ENCODE data around the gene ZNF594. TPM values are rescaled to one million over a fixed set of nuclear protein-coding genes. Genes with fewer than 3 reads are reported as not detected.
"Not testable (repeated sequence)": the region's sequence is repeated elsewhere in the genome, so short reads cannot be mapped to it uniquely, and the experiment has no call there.

ZNF594 gene
- total and polyA plus RNA-seq, 3 experiments from 2014 or later = 1.2 to 14.9 (median 11.7) TPM

DNA sequence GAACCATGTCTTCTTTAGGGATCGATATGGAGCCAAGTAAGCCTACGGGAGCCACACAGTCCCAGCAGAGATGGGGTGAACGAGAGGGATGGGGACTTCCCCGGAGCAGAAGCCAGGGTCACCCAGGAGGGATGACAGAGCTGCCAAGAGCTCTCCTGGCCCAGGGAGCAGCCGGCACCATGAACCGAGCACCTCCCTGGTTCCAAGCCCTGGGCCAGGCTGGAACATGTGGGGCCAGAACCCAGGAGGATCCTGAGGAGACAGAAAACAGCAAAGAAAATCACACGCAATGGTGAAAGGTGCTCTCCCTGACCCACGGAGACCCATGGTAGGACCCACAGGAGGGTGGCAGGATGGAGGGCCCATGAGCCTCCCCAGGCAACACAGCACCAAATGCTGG lies 57.7 kb downstream of the ZNF594 start:
- H3K4me3 Mint-ChIP-seq; H3K9me3 Mint-ChIP-seq; H3K27ac Mint-ChIP-seq; H3K27me3 Mint-ChIP-seq; H3K4me1 ChIP-seq (ENCODE audit: insufficient read depth, low read length); DNase-seq; H3K36me3 ChIP-seq (ENCODE audit: insufficient read depth, low read length); H3K36me3 Mint-ChIP-seq; H3K9me3 ChIP-seq (ENCODE audit: low read length); H3K27ac ChIP-seq (ENCODE audit: low read depth, low read length); H3K4me3 ChIP-seq (ENCODE audit: low read length); H3K4me1 Mint-ChIP-seq; POLR2A ChIA-PET; CTCF ChIA-PET; H3K27me3 ChIP-seq (ENCODE audit: insufficient read depth, low read length, poor library complexity, severe bottlenecking): not testable (repeated sequence)

DNA sequence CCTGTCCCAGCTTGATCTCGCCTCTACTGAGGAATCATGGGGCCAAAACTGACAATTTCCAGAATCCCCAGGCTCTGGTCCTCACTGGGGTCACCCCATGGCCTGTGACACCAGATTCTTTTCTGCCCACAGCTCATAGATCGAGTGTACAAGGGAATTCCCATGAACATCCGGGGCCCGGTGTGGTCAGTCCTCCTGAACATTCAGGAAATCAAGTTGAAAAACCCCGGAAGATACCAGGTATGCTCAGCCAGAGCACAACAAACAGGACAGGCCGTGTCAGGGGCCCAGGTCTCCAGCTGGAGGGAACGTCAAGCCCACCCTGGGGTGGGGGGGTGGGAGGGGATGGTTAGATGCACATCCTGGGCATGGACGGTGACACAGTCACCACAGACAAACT lies 58.4 kb downstream of the ZNF594 start:
- ChIA-PET POLR2A (no interaction called here), CTCF (no interaction called here)
- no peak for DNase-seq
- Mint-ChIP-seq H3K27me3 (peaks cover 0 to 3% of the 10 kb centered on the region in 2 donors), H3K4me1 (no peaks in the 10 kb centered on the region), H3K9me3 (no peaks in the 10 kb centered on the region), H3K27ac (no peak overlapping the region), H3K36me3 (no peaks in the 10 kb centered on the region), H3K4me3 (no peak overlapping the region)
- H3K4me1 ChIP-seq (ENCODE audit: insufficient read depth, low read length) = no peaks in the 10 kb centered on the region
- H3K27ac ChIP-seq (ENCODE audit: low read depth, low read length) = no peak overlapping the region
- H3K9me3 ChIP-seq (ENCODE audit: low read length) = no peaks in the 10 kb centered on the region
- H3K4me3 ChIP-seq (ENCODE audit: low read length) = no peak overlapping the region
- no peaks in the 10 kb centered on the region for H3K36me3 ChIP-seq (ENCODE audit: insufficient read depth, low read length)
- H3K27me3 ChIP-seq (ENCODE audit: insufficient read depth, low read length, poor library complexity, severe bottlenecking) = no peaks in the 10 kb centered on the region

DNA sequence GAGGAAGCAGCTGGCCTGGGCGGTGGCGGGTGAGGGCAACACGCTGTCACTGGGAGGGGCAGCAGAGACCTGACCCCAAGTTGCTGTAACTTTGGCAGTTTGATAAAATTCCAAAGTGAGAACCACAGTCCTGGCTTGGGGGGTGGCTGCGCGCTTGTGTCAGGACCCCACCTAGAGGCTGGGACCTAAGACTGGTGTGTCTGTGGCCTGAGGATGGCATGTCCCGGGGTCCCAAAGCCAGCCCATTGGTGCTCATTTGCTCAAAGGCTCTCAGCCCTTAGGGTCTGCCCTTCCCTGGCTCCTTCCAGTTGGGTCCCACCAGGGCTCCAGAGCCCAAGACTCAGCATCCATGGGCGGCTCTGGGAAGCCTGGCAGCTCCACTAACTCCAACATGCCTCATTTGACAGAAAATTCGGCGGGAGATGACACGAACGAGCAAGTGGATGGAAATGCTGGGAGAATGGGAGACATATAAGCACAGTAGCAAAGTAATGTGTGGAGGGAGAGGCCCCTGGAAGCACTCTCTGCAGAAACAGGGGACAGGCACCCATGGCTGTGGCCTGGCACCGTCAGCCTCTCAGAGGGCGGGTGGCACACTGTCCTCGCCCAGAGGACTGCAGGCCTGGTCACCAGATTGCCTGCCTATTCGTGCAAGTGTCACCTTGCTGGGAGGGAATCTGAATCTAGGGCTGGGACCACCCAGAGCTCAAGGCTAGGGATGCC lies 59.0 kb downstream of the ZNF594 start:
- POLR2A ChIA-PET; H3K4me1 Mint-ChIP-seq; H3K4me1 ChIP-seq (ENCODE audit: insufficient read depth, low read length); H3K27ac ChIP-seq (ENCODE audit: low read depth, low read length); H3K9me3 Mint-ChIP-seq; H3K4me3 ChIP-seq (ENCODE audit: low read length); CTCF ChIA-PET; H3K27me3 Mint-ChIP-seq; H3K9me3 ChIP-seq (ENCODE audit: low read length); H3K36me3 ChIP-seq (ENCODE audit: insufficient read depth, low read length); H3K36me3 Mint-ChIP-seq; H3K4me3 Mint-ChIP-seq; H3K27ac Mint-ChIP-seq; DNase-seq; H3K27me3 ChIP-seq (ENCODE audit: insufficient read depth, low read length, poor library complexity, severe bottlenecking): not testable (repeated sequence)

DNA sequence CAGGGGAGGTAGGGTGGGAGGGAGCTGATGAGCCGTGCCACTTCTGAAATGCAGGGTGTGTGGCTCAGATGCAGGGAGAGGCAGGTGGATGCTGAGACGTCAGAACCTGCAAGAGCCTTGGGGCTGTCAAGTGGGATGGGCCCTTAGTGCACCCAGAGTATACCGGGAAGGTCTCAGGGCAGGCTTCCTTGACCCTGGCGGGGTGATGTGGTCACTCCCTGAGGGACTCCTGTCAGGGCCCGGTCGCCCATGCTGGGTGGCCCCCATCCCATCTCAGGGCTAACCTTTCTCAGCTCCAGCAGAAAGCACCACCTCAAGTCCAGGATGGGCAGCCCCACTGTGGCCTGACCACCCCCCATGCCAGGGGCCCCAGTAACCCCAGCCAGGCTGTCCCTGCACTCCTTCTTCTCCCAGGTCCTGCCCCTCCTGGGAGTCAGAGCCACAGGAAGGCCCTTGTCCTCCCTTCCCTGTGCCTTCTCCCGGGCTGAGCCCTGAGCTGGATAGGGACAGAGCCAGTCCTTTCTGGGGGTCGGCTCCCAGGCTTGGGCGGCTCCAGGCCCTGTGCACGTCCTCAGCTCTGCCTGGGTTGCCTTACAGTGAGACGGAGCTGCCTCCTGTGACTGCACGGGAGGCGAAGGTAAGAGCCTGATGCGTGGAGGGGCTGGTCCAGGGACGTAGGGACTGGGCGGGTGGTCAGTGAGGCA lies 59.7 kb downstream of the ZNF594 start:
- H3K27ac Mint-ChIP-seq; H3K9me3 ChIP-seq (ENCODE audit: low read length); DNase-seq; H3K4me1 ChIP-seq (ENCODE audit: insufficient read depth, low read length); CTCF ChIA-PET; H3K4me3 Mint-ChIP-seq; POLR2A ChIA-PET; H3K4me3 ChIP-seq (ENCODE audit: low read length); H3K27me3 ChIP-seq (ENCODE audit: insufficient read depth, low read length, poor library complexity, severe bottlenecking); H3K9me3 Mint-ChIP-seq; H3K27ac ChIP-seq (ENCODE audit: low read depth, low read length); H3K36me3 ChIP-seq (ENCODE audit: insufficient read depth, low read length); H3K4me1 Mint-ChIP-seq; H3K27me3 Mint-ChIP-seq; H3K36me3 Mint-ChIP-seq: not testable (repeated sequence)

- H3K4me1 Mint-ChIP-seq = no peaks in the 10 kb centered on the region
- no peak overlapping the region for H3K27ac ChIP-seq (ENCODE audit: low read depth, low read length)
- H3K27me3 Mint-ChIP-seq = peaks cover 2 to 12% of the 10 kb centered on the region in 2 donors
- DNase-seq = no peak
- H3K4me1 ChIP-seq (ENCODE audit: insufficient read depth, low read length) = no peaks in the 10 kb centered on the region
- no peaks in the 10 kb centered on the region for H3K9me3 Mint-ChIP-seq
- CTCF ChIA-PET = no interaction called here
- no peaks in the 10 kb centered on the region for H3K27me3 ChIP-seq (ENCODE audit: insufficient read depth, low read length, poor library complexity, severe bottlenecking)
- no peaks in the 10 kb centered on the region for H3K9me3 ChIP-seq (ENCODE audit: low read length)
- POLR2A ChIA-PET = no interaction called here
- no peak overlapping the region for H3K4me3 Mint-ChIP-seq
- no peak overlapping the region for H3K27ac Mint-ChIP-seq
- H3K36me3 Mint-ChIP-seq = no peaks in the 10 kb centered on the region
- H3K4me3 ChIP-seq (ENCODE audit: low read length) = no peak overlapping the region
- no peaks in the 10 kb centered on the region for H3K36me3 ChIP-seq (ENCODE audit: insufficient read depth, low read length)
These were observed 60.4 kb downstream of the ZNF594 start for GRCh38 chr17:5131146-5131715.

DNA sequence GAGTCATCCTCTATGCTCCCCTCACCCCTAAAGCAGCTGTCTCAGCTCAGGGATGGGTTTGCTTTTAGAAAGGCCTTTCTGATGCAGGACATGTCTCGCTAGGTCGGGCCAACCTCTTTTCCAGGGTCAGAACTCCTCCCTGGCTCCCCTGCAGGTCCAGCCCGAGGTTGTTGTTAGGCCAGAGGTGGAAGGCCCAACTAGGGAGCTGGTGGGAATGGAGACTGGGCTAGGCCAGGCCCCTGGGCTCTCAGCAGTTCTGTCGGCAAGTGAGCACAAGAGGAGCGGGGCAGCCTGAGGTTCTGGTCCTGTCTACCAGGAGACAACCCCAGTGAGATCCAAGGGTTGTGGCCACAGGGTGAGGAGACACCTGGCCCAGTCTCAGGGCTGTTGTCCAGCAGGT lies 61.0 kb downstream of the ZNF594 start:
- peak overlapping the region in 1 of 8 donors; percentile 72 for H3K27ac Mint-ChIP-seq
- H3K4me1 Mint-ChIP-seq; H3K4me3 ChIP-seq (ENCODE audit: low read length); H3K36me3 Mint-ChIP-seq; H3K9me3 Mint-ChIP-seq; POLR2A ChIA-PET; H3K9me3 ChIP-seq (ENCODE audit: low read length); H3K36me3 ChIP-seq (ENCODE audit: insufficient read depth, low read length); H3K4me1 ChIP-seq (ENCODE audit: insufficient read depth, low read length); H3K27me3 ChIP-seq (ENCODE audit: insufficient read depth, low read length, poor library complexity, severe bottlenecking); H3K4me3 Mint-ChIP-seq; CTCF ChIA-PET; H3K27ac ChIP-seq (ENCODE audit: low read depth, low read length); DNase-seq: not testable (repeated sequence)
- peaks cover 1 to 16% of the 10 kb centered on the region in 2 donors for H3K27me3 Mint-ChIP-seq

GRCh38 chr17:5130261-5130660 lies 61.4 kb downstream of the ZNF594 start:
- H3K36me3 ChIP-seq (ENCODE audit: insufficient read depth, low read length); CTCF ChIA-PET; H3K9me3 ChIP-seq (ENCODE audit: low read length); DNase-seq; H3K27ac ChIP-seq (ENCODE audit: low read depth, low read length); H3K4me1 ChIP-seq (ENCODE audit: insufficient read depth, low read length); POLR2A ChIA-PET; H3K36me3 Mint-ChIP-seq; H3K27ac Mint-ChIP-seq; H3K4me3 ChIP-seq (ENCODE audit: low read length); H3K4me1 Mint-ChIP-seq; H3K27me3 ChIP-seq (ENCODE audit: insufficient read depth, low read length, poor library complexity, severe bottlenecking); H3K9me3 Mint-ChIP-seq; H3K4me3 Mint-ChIP-seq: not testable (repeated sequence)
- H3K27me3 Mint-ChIP-seq = peaks cover 0 to 16% of the 10 kb centered on the region in 2 donors

GRCh38 chr17:5129770-5130169 lies 61.9 kb downstream of the ZNF594 start:
- H3K4me3 ChIP-seq (ENCODE audit: low read length); H3K4me3 Mint-ChIP-seq; H3K9me3 Mint-ChIP-seq; H3K36me3 Mint-ChIP-seq; H3K9me3 ChIP-seq (ENCODE audit: low read length); H3K4me1 ChIP-seq (ENCODE audit: insufficient read depth, low read length); H3K27ac ChIP-seq (ENCODE audit: low read depth, low read length); H3K4me1 Mint-ChIP-seq; H3K27ac Mint-ChIP-seq; H3K36me3 ChIP-seq (ENCODE audit: insufficient read depth, low read length); DNase-seq; POLR2A ChIA-PET; H3K27me3 ChIP-seq (ENCODE audit: insufficient read depth, low read length, poor library complexity, severe bottlenecking); CTCF ChIA-PET: not testable (repeated sequence)
- H3K27me3 Mint-ChIP-seq = peaks cover 2 to 19% of the 10 kb centered on the region in 2 donors
